ENCODE data around the gene NXPE4. TPM values are rescaled to one million over a fixed set of nuclear protein-coding genes. Genes with fewer than 3 reads are reported as not detected.
"Not testable (repeated sequence)": the region's sequence is repeated elsewhere in the genome, so short reads cannot be mapped to it uniquely, and the experiment has no call there.

Gene NXPE4
- polyA plus RNA-seq (ENCODE audit: insufficient read length in 4 of 4) = under 1 TPM in 2 of 4 donors, not detected in 2; 0.11 to 0.14 TPM

DNA sequence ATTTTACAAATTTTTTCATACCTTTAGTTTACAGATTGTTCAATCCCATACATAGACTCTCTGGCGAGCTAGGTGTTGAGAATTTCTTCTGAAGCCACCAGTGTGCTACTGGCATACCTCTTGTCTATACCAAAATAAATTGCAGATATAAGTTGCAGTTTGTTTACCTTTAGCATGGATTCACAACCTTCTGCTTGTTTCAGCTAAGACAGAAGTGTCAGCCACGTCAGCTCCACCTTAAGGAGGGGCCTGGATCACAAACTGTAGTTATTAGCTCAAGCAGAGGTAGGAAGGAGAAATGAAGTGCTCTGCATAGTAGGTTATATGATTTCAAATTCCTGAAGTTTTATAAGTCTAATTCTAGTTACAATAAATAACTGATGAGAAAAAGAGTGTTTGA, at the start of gene NXPE4:
Gene NXPE4, minus strand, starts transcription at position 216 of the 400 bp plus-strand sequence. CDS start 1,027 bp downstream, outside the sequence.
- no peak for DNase-seq (ENCODE audit: low read depth in 4 of 4, low spot score in 3 of 4)

- DNase-seq (ENCODE audit: low read depth in 4 of 4, low spot score in 3 of 4) = not testable (repeated sequence)
Measured at GRCh38 chr11:114639440-114639839, 43.9 kb upstream of the NXPE4 start.

DNA sequence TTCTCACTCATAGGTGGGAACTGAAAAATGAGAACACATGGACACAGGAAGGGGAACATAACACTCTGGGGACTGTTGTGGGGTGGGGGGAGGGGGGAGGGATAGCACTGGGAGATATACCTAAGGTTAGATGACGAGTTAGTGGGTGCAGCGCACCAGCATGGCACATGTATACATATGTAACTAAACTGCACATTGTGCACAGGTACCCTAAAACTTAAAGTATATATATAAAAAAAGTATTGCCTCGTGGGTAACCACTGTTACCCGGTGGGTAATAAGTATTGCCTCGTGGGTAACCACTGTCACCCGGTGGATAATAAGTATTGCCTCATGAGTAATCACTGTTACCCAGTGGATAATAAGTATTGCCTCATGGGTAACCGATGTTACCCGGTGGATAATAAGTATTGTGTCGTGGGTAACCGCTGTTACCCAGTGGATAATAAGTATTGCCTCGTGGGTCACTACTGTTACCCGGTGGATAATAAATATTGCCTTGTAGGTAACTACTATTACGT, 35.9 kb upstream of the NXPE4 start:
- DNase-seq (ENCODE audit: low read depth in 4 of 4, low spot score in 3 of 4) = not testable (repeated sequence)

- no peak for DNase-seq (ENCODE audit: low read depth in 4 of 4, low spot score in 3 of 4)
Measured at GRCh38 chr11:114625294-114625693, 29.7 kb upstream of the NXPE4 start.

DNA sequence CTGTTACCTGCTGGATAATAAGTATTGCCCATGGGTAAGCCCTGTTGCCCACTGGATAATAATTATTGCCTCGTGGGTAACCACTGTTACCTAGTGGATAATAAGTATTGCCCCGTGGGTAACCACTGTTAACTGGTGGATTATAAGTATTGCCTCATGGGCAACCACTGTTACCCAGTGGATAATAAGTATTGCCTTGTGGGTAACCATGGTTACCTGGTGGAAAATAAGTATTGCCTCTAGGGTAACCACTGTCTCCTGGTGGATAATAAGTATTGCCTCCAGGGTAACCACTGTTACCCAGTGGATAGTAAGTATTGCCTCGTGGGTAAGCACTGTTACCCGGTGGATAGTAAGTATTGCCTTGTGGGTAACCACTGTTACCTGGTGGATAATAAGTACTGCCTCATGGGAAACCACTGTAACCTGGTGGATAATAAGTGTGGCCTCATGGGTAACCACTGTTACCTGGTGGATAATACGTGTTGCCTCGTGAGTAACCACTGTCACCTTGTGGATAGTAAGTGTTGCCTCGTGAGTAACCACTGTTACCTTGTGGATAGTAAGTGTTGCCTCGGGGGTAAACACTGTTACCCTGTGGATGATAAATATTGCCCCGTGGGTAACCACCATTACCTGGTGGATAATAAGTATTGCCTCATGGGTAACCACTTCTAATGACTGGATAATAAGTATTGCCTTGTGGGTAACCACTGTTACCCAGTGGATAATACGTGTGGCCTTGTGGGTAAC, 29.0 kb upstream of the NXPE4 start:
- DNase-seq (ENCODE audit: low read depth in 4 of 4, low spot score in 3 of 4) = no peak

DNA sequence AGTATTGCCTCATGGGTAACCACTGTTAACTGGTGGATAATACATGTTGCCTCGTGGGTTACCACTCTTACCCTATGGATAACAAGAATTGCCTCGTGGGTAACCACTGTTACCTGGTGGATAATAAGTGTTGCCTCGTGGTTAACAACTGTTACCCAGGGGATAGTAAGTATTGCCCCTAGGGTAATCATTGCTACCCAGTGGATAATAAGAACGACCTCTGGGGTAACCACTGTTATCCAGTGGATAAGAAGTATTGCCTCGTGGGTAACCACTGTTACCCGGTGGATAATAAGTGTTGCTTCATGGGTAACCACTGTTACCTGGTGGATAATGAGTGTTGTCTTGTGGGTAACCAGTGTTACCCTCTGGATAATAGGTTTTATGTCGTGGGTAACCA, 28.1 kb upstream of the NXPE4 start:
- DNase-seq (ENCODE audit: low read depth in 4 of 4, low spot score in 3 of 4) = no peak

GRCh38 chr11:114622858-114623257, 27.3 kb upstream of the NXPE4 start:
- DNase-seq (ENCODE audit: low read depth in 4 of 4, low spot score in 3 of 4) = no peak

GRCh38 chr11:114621950-114622809, 26.6 kb upstream of the NXPE4 start:
- no peak for DNase-seq (ENCODE audit: low read depth in 4 of 4, low spot score in 3 of 4)

GRCh38 chr11:114621072-114621471, 25.5 kb upstream of the NXPE4 start:
- DNase-seq (ENCODE audit: low read depth in 4 of 4, low spot score in 3 of 4) = no peak

- no peak for DNase-seq (ENCODE audit: low read depth in 4 of 4, low spot score in 3 of 4)
Measured at GRCh38 chr11:114619659-114620173, 24.1 kb upstream of the NXPE4 start.

- no peak for DNase-seq (ENCODE audit: low read depth in 4 of 4, low spot score in 3 of 4)
Measured at GRCh38 chr11:114618139-114618538, 22.6 kb upstream of the NXPE4 start.

GRCh38 chr11:114617157-114618124, 21.9 kb upstream of the NXPE4 start:
- DNase-seq (ENCODE audit: low read depth in 4 of 4, low spot score in 3 of 4) = no peak

DNA sequence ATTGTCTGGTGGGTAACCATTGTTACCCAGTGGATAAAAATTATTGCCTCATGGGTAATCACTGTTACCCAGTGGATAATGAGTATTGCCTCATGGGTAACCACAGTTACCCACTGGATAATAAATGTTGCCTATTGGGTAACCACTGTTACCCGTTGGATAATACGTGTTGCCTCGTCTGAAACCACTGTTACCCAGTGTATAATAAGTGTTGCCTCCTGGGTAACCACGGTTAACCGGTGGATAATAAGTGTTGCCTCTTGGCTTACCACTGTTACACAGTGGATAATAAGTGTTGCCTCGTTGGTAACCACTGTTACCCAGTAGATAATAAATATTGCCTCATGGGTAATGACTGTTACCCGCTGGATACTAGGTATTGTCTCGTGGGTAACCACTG, 20.9 kb upstream of the NXPE4 start:
- DNase-seq (ENCODE audit: low read depth in 4 of 4, low spot score in 3 of 4) = no peak

DNA sequence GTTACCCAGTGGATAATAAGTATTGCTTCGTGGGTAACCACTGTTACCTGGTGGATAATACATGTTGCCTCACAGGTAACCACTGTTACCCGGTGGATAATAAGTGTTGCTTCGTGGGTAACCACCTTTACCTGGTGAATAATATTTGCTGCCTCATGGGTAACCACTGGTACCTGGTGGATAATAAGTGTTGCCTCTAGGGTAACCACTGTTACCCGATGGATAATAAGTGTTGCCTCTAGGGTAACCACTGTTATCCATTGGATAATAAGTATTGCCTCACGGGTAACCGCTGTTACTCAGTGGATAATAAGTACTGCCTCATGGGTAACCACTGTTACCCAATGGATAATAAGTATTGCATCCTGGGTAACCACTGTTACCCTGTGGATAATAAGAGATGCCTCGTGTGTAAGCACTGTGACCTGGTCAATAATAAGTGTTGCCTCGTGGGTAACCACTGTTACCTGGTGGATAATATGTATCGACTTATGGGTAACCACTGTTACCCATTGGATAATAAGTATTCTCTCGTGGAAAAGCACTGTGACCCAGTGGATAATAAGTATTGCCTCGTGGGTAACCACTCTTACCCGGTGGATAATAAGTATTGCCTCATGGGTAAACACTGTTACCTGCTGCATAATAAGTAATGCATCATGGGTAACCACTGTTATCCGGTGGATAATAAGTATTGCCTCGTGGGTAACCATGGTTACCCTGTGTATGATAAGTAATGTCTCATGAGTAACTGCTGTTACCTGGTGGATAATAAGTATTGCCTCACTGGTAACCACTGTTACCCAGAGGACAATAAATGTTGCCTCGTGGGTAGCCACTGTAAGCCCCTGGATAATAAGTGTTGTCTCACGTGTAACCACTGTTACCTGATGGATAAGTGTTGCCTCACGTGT, 20.1 kb upstream of the NXPE4 start:
- DNase-seq (ENCODE audit: low read depth in 4 of 4, low spot score in 3 of 4) = no peak

GRCh38 chr11:114614127-114614720, 18.6 kb upstream of the NXPE4 start:
- DNase-seq (ENCODE audit: low read depth in 4 of 4, low spot score in 3 of 4) = no peak

- DNase-seq (ENCODE audit: low read depth in 4 of 4, low spot score in 3 of 4) = not testable (repeated sequence)
Measured at GRCh38 chr11:114613094-114613493, 17.5 kb upstream of the NXPE4 start.

GRCh38 chr11:114612686-114613085, 17.1 kb upstream of the NXPE4 start:
- DNase-seq (ENCODE audit: low read depth in 4 of 4, low spot score in 3 of 4) = no peak

DNA sequence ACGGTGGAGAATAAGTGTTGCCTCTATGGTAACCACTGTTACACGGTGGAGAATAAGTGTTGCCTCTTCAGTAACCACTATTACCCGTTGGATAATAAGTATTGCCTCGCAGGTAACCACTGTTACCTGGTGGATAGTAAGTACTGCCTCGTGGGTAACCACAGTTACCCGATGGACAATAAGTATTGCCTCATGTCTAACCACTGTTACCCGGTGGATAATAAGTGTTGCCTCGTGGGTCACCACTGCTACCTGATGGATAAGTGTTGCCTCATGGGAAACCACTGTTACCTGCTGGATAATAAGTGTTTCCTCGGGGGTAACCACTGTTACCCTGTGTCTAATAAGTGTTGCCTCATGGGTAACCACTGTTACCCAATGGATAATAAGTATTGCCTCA, 16.6 kb upstream of the NXPE4 start:
- not testable (repeated sequence) for DNase-seq (ENCODE audit: low read depth in 4 of 4, low spot score in 3 of 4)
